Measurements from ENCODE around the gene RND3. TPM values are rescaled to one million over a fixed set of nuclear protein-coding genes. Genes with fewer than 3 reads are reported as not detected.

Gene RND3
- total RNA-seq, 4 donors from 2014 or later: 67.3 to 163 (median 97.1) TPM

DNA sequence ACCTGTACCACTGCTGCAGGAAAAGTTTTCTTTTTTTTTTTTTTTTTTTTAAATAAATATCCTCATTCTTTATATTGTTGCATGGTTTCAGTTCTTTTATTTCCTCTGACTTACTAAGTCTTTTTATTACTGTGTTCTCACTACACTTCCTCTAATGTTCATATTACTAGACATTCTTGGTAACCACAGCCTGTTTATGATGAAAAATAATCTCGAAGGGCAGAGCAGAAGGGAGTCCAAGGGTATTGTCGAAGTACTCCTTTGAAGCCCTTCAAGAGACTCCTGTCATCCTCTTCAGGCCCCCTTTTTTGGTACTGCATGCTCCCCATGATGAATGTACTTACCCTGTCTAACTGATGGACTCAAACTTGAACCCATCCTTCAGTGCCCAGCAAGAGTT, 61.2 kb downstream of the RND3 start:
- no peak for DNase-seq
- Histone ChIP-seq H3K36me3 (no peaks in the 10 kb centered on the region), H3K9me3 (no peaks in the 10 kb centered on the region), H3K4me3 (no peak overlapping the region), H3K4me1 (peaks cover 0 to 10% (median 0%) of the 10 kb centered on the region in 3 donors), H3K27ac (no peak overlapping the region), H3K27me3 (no peaks in the 10 kb centered on the region)
- intact Hi-C loops (cut with DNase I): no loop called here
- 60 to 64% methylated on average over 2 of the region's 2 CpGs for WGBS, 2 donors
- TF ChIP-seq POLR2A (IDR thresholded peaks at IDR 0.05): no peak
- TF ChIP-seq, protein P1, sequence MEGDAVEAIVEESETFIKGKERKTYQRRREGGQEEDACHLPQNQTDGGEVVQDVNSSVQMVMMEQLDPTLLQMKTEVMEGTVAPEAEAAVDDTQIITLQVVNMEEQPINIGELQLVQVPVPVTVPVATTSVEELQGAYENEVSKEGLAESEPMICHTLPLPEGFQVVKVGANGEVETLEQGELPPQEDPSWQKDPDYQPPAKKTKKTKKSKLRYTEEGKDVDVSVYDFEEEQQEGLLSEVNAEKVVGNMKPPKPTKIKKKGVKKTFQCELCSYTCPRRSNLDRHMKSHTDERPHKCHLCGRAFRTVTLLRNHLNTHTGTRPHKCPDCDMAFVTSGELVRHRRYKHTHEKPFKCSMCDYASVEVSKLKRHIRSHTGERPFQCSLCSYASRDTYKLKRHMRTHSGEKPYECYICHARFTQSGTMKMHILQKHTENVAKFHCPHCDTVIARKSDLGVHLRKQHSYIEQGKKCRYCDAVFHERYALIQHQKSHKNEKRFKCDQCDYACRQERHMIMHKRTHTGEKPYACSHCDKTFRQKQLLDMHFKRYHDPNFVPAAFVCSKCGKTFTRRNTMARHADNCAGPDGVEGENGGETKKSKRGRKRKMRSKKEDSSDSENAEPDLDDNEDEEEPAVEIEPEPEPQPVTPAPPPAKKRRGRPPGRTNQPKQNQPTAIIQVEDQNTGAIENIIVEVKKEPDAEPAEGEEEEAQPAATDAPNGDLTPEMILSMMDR (IDR thresholded peaks at IDR 0.05): no peak

DNA sequence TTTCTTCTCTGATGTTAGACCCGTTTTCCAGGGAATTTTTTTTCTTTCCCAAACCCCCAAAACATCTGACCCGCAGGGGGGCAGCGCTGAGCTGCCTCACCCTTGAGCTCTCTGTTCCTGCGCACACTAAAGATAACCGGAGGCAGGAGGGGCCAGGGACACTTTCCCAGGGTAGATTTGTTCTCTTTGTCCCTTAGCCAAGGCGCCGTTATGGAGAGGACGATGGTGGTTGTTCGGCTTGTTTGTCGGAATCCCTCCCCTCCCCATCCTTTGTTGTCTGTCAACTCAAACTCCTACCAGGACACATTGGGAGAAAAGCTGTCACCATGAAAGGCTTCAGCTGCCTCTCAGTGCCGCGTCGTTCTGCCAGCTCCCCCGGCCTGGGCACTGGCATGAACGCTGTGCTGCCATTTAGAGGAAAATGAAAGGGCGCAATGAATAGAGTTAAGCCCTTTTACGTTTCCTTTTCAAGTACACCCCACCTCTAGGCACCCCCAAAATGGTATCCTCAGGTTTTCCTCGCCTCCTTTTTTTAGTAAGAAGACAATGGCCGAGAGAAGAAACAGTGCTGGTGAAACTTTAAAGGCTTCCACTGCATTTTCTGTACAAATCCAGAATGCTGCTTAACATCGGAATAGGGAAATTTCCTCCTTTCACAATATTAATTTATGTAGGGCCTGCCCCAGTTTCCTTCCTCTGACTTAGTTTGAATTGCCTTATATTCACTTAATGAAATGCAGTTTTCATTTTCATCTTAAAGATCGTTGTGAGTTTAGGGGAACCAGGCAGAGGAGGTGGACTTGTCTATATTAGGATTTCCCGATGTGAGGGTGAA, 62.1 kb downstream of the RND3 start:
- DNase-seq: no peak
- intact Hi-C loops (cut with DNase I): no loop called here
- Histone ChIP-seq H3K36me3 (no peaks in the 10 kb centered on the region), H3K4me3 (no peak overlapping the region), H3K9me3 (no peaks in the 10 kb centered on the region), H3K27me3 (no peaks in the 10 kb centered on the region), H3K27ac (no peak overlapping the region), H3K4me1 (peaks cover 0 to under 1% (median 0%) of the 10 kb centered on the region in 3 donors)
- 77 to 79% methylated on average over 22 of the region's 22 CpGs for WGBS, 2 donors
- TF ChIP-seq POLR2A (IDR thresholded peaks at IDR 0.05): no peak
- TF ChIP-seq, protein P1 (IDR thresholded peaks at IDR 0.05): peak in 1 of 6 experiments; percentile 27

DNA sequence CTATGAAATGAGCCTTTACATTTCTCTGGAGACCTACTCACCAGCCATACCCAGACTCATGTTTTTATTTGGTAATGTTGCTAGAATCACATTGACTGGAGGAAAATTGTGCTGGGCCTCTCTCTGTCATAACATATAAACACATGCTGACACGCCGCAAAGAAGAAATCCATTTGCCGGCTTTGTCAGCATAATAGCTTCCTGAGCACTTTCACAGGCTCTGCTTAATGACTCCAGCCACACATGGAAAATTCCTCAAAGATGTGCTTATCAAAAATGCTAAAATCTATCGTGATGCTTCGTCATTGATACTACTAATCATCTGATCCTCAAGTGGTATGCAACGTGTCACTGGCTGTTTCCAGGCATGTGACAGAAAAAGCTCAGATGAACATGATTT, 63.1 kb downstream of the RND3 start:
- no peaks in the 10 kb centered on the region for H3K36me3 ChIP-seq
- no peak overlapping the region for H3K4me3 ChIP-seq
- H3K4me1 ChIP-seq: no peaks in the 10 kb centered on the region
- TF ChIP-seq, protein P1 (IDR thresholded peaks at IDR 0.05): no peak
- TF ChIP-seq POLR2A (IDR thresholded peaks at IDR 0.05): no peak
- H3K9me3 ChIP-seq: no peaks in the 10 kb centered on the region
- DNase-seq: no peak
- peak overlapping the region in 1 of 4 donors; percentile 17 for H3K27ac ChIP-seq
- intact Hi-C loops (cut with DNase I): no loop called here
- no peaks in the 10 kb centered on the region for H3K27me3 ChIP-seq
- WGBS, 2 donors: 53 to 84% methylated on average over 6 of the region's 6 CpGs

DNA sequence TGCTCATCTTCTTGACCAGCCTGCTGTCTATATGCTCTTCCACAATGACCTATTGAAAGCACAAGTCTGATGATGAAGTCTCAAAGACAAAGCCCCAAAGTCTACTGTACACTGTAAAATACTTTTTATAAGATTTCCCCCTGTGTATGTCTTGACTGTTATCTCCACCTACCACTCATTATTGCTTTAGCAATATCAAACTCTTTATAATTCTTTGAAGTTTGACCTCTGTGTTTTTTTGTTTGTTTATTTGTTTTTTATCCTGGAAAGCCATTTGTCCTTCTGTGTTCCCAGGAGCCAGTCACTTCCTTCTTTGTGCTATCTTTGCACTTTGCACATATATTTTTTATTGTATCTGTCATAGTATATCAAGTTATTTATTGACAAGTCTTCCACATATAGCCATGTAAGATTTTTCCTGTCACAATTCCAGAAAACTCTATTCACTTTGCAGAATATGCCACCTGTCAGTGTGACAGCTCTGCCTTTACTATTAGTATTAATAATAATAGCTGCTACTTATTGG, 66.3 kb downstream of the RND3 start:
- no peaks in the 10 kb centered on the region for H3K4me1 ChIP-seq
- no peak for TF ChIP-seq POLR2A (IDR thresholded peaks at IDR 0.05)
- TF ChIP-seq, protein P1 (IDR thresholded peaks at IDR 0.05): no peak
- no peaks in the 10 kb centered on the region for H3K27me3 ChIP-seq
- no peak for DNase-seq
- no peak overlapping the region for H3K27ac ChIP-seq
- intact Hi-C loops (cut with DNase I): no loop called here
- H3K4me3 ChIP-seq: no peak overlapping the region
- no peaks in the 10 kb centered on the region for H3K9me3 ChIP-seq
- H3K36me3 ChIP-seq: no peaks in the 10 kb centered on the region

DNA sequence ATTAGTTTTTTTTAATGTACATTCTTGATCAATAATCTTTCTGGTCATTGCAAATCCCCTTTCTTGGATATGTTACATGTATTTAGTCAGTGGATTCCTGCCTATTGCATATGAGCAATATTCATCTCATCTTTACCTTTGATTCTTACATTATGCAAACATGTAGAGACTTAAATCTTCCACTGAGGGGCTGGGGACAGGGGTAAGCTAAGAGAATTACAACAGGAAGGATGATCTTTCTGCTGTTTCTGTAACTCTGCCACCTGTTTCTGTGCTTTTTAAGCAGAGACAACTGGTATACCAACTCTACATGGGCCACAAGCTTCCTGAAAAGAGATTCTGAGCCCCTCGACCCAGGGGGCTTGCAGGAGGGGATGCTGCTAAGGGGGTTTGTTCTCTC, 68.6 kb downstream of the RND3 start:
- WGBS, 2 donors: 25 to 27% methylated on average over 1 of the region's 1 CpG
- TF ChIP-seq POLR2A (IDR thresholded peaks at IDR 0.05): no peak
- TF ChIP-seq, protein P1 (IDR thresholded peaks at IDR 0.05): no peak
- H3K36me3 ChIP-seq: no peaks in the 10 kb centered on the region
- no peak for DNase-seq
- H3K4me3 ChIP-seq: no peak overlapping the region
- no peaks in the 10 kb centered on the region for H3K4me1 ChIP-seq
- intact Hi-C loops (cut with DNase I): no loop called here
- H3K9me3 ChIP-seq: no peaks in the 10 kb centered on the region
- no peak overlapping the region for H3K27ac ChIP-seq
- H3K27me3 ChIP-seq: no peaks in the 10 kb centered on the region

All from esophagus squamous epithelium (tissue), 5 donors.